Karpas-422 (cell line): ENCODE data around the gene MAN2C1. TPM values are rescaled to one million over a fixed set of nuclear protein-coding genes. Genes with fewer than 3 reads are reported as not detected.
A peak's percentile ranks its signal among the peaks of the same experiment; 100 is the strongest.
"Not testable (repeated sequence)": the region's sequence is repeated elsewhere in the genome, so short reads cannot be mapped to it uniquely, and the experiment has no call there.

Source experiments
- DNase-seq: peaks from one replicate; pipeline ENCODE4 v3.0.0-alpha.2; 2015
- H2AFZ ChIP-seq: fragments of 200-600 bp; sonication (generic); 2 replicates; pipeline ENCODE4 v1.6.1; 2014; ENCODE audit warnings: antibody characterized with exemption, low read length, mixed read lengths
- H3K27ac ChIP-seq: fragments of 200-600 bp; sonication (generic); 2 replicates; pipeline ENCODE4 v1.5.1; 2014; ENCODE audit warnings: mild to moderate bottlenecking, low read length, moderate library complexity
- H3K27me3 ChIP-seq: fragments of 200-600 bp; sonication (generic); 2 replicates; pipeline ENCODE4 v1.6.1; 2014; ENCODE audit warnings: low read length, mixed read lengths
- H3K36me3 ChIP-seq: fragments of 200-600 bp; sonication (generic); 2 replicates; pipeline ENCODE4 v1.6.1; 2014; ENCODE audit warnings: low read length, mixed read lengths; ENCODE audit not compliant: insufficient read depth
- H3K4me1 ChIP-seq: fragments of 200-600 bp; sonication (generic); 2 replicates; pipeline ENCODE4 v1.6.1; 2014; ENCODE audit warnings: mild to moderate bottlenecking, low read length, mixed read lengths
- H3K4me2 ChIP-seq: fragments of 200-600 bp; sonication (generic); 2 replicates; pipeline ENCODE4 v1.6.1; 2014; ENCODE audit warnings: low read length, low read depth, mild to moderate bottlenecking; ENCODE audit not compliant: poor library complexity, severe bottlenecking
- H3K4me3 ChIP-seq: fragments of 200-600 bp; sonication (generic); 2 replicates; pipeline ENCODE4 v1.5.1; 2014; ENCODE audit warnings: mild to moderate bottlenecking, antibody characterized with exemption, low read length, mixed read lengths
- H3K79me2 ChIP-seq: fragments of 200-600 bp; sonication (generic); 2 replicates; pipeline ENCODE4 v1.6.1; 2014; ENCODE audit warnings: mild to moderate bottlenecking, low read length, mixed read lengths
- H3K9ac ChIP-seq: fragments of 200-600 bp; sonication (generic); 2 replicates; pipeline ENCODE4 v1.6.0; 2014; ENCODE audit warnings: low read length
- H3K9me2 ChIP-seq: fragments of 200-600 bp; sonication (generic), shearing (Covaris generic); replicated peaks from 2 replicates; pipeline ENCODE4 v1.6.0; 2014; ENCODE audit warnings: mild to moderate bottlenecking, low read length, moderate library complexity; ENCODE audit not compliant: insufficient read depth
- H3K9me3 ChIP-seq: fragments of 300-700, 200-600 bp; sonication (generic); 2 replicates; pipeline ENCODE4 v1.6.1; 2014; ENCODE audit warnings: low read length, mixed read lengths
- H4K20me1 ChIP-seq: fragments of 200-600 bp; sonication (generic); 2 replicates; pipeline ENCODE4 v1.6.1; 2014; ENCODE audit warnings: mild to moderate bottlenecking, antibody characterized with exemption, low read length, low read depth; ENCODE audit not compliant: insufficient read depth
- total RNA-seq: library from RNA; depleted of rRNA; stranded (reverse); fragments of >200 nt; shearing (Covaris generic); gene quantifications from 2 replicates; pipeline ENCODE4 v1.2.3, GENCODE V29; 2014; ENCODE audit warnings: low replicate concordance

MAN2C1 gene
- total RNA-seq, 1 experiment from 2014 or later, result 78.7 TPM

DNA sequence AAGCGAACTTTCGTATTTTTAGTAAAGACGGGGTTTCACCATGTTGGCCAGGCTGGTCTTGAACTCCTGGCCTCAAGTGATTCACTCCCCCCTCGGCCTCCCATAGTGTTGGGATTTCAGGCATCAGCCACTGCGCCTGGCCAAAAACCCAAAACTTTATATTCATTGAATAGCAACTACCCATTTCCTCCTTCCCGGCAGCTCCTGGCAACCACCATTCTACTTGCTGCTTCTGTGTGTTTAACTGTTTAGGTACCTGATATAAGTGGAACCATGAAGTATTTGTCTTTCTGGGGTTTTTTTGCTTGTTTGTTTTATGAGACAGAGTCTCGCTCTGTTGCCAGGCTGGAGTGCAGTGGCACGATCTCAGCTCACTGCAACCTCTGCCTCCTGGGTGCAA is 24.5 kb downstream of the MAN2C1 start:
- peaks cover 24% of the 10 kb centered on the region for H3K4me1 ChIP-seq
- H3K9me3 ChIP-seq, H3K9ac ChIP-seq, H3K9me2 ChIP-seq, H3K4me3 ChIP-seq, DNase-seq, H2AFZ ChIP-seq, H4K20me1 ChIP-seq, H3K27me3 ChIP-seq, H3K27ac ChIP-seq, H3K36me3 ChIP-seq, H3K79me2 ChIP-seq, H3K4me2 ChIP-seq: not testable (repeated sequence)

DNA sequence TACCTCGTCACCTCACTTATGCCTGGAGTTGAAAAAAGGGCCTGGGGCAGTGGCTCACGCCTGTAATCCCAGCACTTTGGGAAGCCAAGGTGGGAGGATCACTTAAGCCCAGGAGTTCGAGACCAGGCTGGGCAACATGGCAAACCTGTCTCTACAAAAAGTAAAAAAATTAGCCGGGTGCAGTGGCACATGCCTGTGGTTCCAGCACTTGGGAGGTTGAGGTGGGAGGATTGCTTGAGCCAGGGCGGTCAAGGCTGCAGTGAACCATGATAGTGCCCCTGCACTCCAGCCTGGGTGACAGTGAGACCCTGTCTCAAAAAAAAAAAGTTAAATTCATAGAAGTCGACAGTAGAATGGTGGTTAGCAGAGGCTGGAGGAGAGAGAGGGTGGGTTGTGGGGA is 26.2 kb downstream of the MAN2C1 start:
- Histone ChIP-seq H3K9me2 (no peaks in the 10 kb centered on the region), H3K27ac (no peak overlapping the region), H4K20me1 (no peaks in the 10 kb centered on the region), H3K27me3 (no peaks in the 10 kb centered on the region), H3K9me3 (no peaks in the 10 kb centered on the region), H2AFZ (no peak overlapping the region), H3K4me3 (no peak overlapping the region), H3K36me3 (no peaks in the 10 kb centered on the region), H3K4me1 (peaks cover 8% of the 10 kb centered on the region), H3K9ac (no peak overlapping the region), H3K4me2 (no peak overlapping the region), H3K79me2 (no peaks in the 10 kb centered on the region)
- no peak for DNase-seq

- no peak overlapping the region for H3K4me3 ChIP-seq
- H3K27me3 ChIP-seq, result no peaks in the 10 kb centered on the region
- H3K4me2 ChIP-seq, result no peak overlapping the region
- no peaks in the 10 kb centered on the region for H3K36me3 ChIP-seq
- H3K9ac ChIP-seq, result no peak overlapping the region
- no peaks in the 10 kb centered on the region for H3K9me2 ChIP-seq
- no peak for DNase-seq
- no peak overlapping the region for H2AFZ ChIP-seq
- H3K27ac ChIP-seq, result no peak overlapping the region
- peaks cover 10% of the 10 kb centered on the region for H3K79me2 ChIP-seq
- H3K4me1 ChIP-seq, result peaks cover 17% of the 10 kb centered on the region
- no peaks in the 10 kb centered on the region for H4K20me1 ChIP-seq
- H3K9me3 ChIP-seq, result no peaks in the 10 kb centered on the region
Measured at GRCh38 chr15:75339531-75340240, 28.7 kb downstream of the MAN2C1 start.

- H3K79me2 ChIP-seq, result peaks cover 10% of the 10 kb centered on the region
- DNase-seq, result no peak
- no peak overlapping the region for H3K27ac ChIP-seq
- H3K4me1 ChIP-seq, result peaks cover 19% of the 10 kb centered on the region
- H3K9ac ChIP-seq, result no peak overlapping the region
- no peaks in the 10 kb centered on the region for H3K9me2 ChIP-seq
- no peaks in the 10 kb centered on the region for H3K9me3 ChIP-seq
- H3K4me2 ChIP-seq, result no peak overlapping the region
- H3K27me3 ChIP-seq, result no peaks in the 10 kb centered on the region
- H2AFZ ChIP-seq, result no peak overlapping the region
- H3K4me3 ChIP-seq, result no peak overlapping the region
- H3K36me3 ChIP-seq, result no peaks in the 10 kb centered on the region
- H4K20me1 ChIP-seq, result no peaks in the 10 kb centered on the region
Measured at GRCh38 chr15:75338661-75339240, 29.7 kb downstream of the MAN2C1 start.

GRCh38 chr15:75335705-75336355 is 32.6 kb downstream of the MAN2C1 start, which contains the start of gene COMMD4:
Gene COMMD4, plus strand, starts transcription at chr15:75336063. Its CDS starts 27 bp downstream, at chr15:75336090.
- Histone ChIP-seq H3K27me3 (no peaks in the 10 kb centered on the region), H4K20me1 (no peaks in the 10 kb centered on the region), H3K9me3 (no peaks in the 10 kb centered on the region), H3K9me2 (no peaks in the 10 kb centered on the region), H3K4me1 (peaks cover 23% of the 10 kb centered on the region), H2AFZ (peak within 1 kb of the TSS; percentile 1; the same call in 1 of the 2 replicates), H3K27ac (no peak within 1 kb of the TSS; the same call in 1 of the 2 replicates), H3K9ac (peak within 1 kb of the TSS; percentile 80), H3K4me3 (peak within 1 kb of the TSS; percentile 73), H3K4me2 (peak within 1 kb of the TSS; percentile 96), H3K36me3 (no peaks in the 10 kb centered on the region), H3K79me2 (peaks cover 10% of the 10 kb centered on the region)
- peak; percentile 97 for DNase-seq

DNA sequence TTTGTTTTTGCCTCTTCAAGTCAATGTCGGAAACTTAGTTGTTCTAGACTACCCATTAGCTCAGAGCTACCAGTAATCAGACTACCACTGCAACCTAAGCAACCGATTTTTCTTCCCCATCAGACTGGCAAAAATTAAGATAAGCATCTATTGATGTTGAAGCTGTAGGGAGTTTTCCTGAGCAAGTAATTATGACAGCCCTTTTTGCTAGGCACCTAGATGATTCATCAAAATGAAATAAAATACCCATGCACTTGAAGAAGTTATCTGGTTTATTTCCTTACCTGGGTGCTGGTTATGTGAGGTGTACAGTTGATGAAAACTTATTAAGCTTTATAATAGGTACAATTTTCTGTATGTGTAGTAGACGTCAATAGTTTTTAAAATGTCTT is 33.1 kb downstream of the MAN2C1 start:
- no peaks in the 10 kb centered on the region for H3K9me2 ChIP-seq
- no peaks in the 10 kb centered on the region for H3K36me3 ChIP-seq
- H3K79me2 ChIP-seq, result peaks cover 10% of the 10 kb centered on the region
- no peak overlapping the region for H3K27ac ChIP-seq
- H3K9ac ChIP-seq, result peak overlapping the region; percentile 80
- H3K4me1 ChIP-seq, result peaks cover 23% of the 10 kb centered on the region
- no peak for DNase-seq
- H4K20me1 ChIP-seq, result no peaks in the 10 kb centered on the region
- H3K4me3 ChIP-seq, result peak overlapping the region; percentile 73
- H2AFZ ChIP-seq, result peak overlapping the region; percentile 1; the same call in 1 of the 2 replicates
- peak overlapping the region; percentile 96 for H3K4me2 ChIP-seq
- no peaks in the 10 kb centered on the region for H3K9me3 ChIP-seq
- no peaks in the 10 kb centered on the region for H3K27me3 ChIP-seq

- H3K4me3 ChIP-seq, H3K4me2 ChIP-seq, H3K9ac ChIP-seq, H3K27me3 ChIP-seq, H4K20me1 ChIP-seq, H3K36me3 ChIP-seq, H3K9me3 ChIP-seq, H3K27ac ChIP-seq, H3K9me2 ChIP-seq: not testable (repeated sequence)
- Histone ChIP-seq H3K4me1 (peaks cover 23% of the 10 kb centered on the region), H2AFZ (peak overlapping the region; percentile 43; the same call in 1 of the 2 replicates), H3K79me2 (peaks cover 10% of the 10 kb centered on the region)
- peak; percentile 67 for DNase-seq
Measured at GRCh38 chr15:75333654-75334419, 34.6 kb downstream of the MAN2C1 start.

DNA sequence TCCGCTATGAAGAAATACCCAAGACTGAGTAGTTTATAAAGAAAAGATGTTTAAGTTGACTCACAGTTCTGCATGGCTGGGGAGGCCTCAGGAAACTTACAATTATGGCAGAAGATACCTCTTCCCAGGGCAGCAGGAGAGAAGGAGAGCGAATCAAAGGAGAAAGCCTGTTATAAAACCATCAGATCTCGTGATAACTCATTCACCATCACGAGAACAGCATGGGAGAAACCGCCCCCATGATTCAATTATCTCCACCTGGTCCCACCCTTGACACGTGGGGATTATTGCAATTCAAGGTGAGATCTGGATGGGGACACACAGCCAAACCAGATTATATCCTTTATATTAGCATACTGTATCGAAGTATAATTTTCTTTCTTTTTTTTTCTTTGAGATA is 36.3 kb downstream of the MAN2C1 start:
- H3K4me3 ChIP-seq, H3K9me3 ChIP-seq, H3K36me3 ChIP-seq, H3K9me2 ChIP-seq, H3K27me3 ChIP-seq, H3K4me2 ChIP-seq, H3K9ac ChIP-seq, H3K27ac ChIP-seq, H2AFZ ChIP-seq, H4K20me1 ChIP-seq: not testable (repeated sequence)
- H3K79me2 ChIP-seq, result peaks cover 10% of the 10 kb centered on the region
- peaks cover 23% of the 10 kb centered on the region for H3K4me1 ChIP-seq
- DNase-seq, result peak; percentile 53
